GM12878 (cell line): ENCODE measurements around the gene CALHM1. TPM values are rescaled to one million over a fixed set of nuclear protein-coding genes. Genes with fewer than 3 reads are reported as not detected.

Source experiments
- BRCA1 ChIP-seq: IDR thresholded peaks from 2 replicates; pipeline ENCODE4 v1.6.1; 2011; ENCODE audit warnings: low read depth, low read length, improper control_type of control experiment
- CBX3 ChIP-seq: fragments of 200-600 bp; sonication (generic); IDR thresholded peaks from 2 replicates; pipeline ENCODE4 v1.6.1; 2016; ENCODE audit warnings: low read depth, borderline replicate concordance
- CTCF ChIP-seq, 3 experiments: IDR thresholded peaks in 2 of 3; conservative IDR thresholded peaks in 1 of 3; 2 replicates each; pipeline ENCODE4 v1.5.1; 2011; ENCODE audit warnings: low read depth in 3 of 3, low read length in 3 of 3, mild to moderate bottlenecking in 3 of 3, control low read depth in 2 of 3, moderate library complexity in 2 of 3, inconsistent platforms in 1 of 3, mixed read lengths in 1 of 3; ENCODE audit not compliant: control insufficient read depth in 2 of 3, insufficient read depth in 1 of 3; ENCODE audit errors: extremely low read depth in 1 of 3
- PAX8 ChIP-seq: fragments of 450-650 bp; IDR thresholded peaks from 2 replicates; pipeline ENCODE4 v1.6.1; 2017; ENCODE audit warnings: mild to moderate bottlenecking, moderate library complexity
- polyA plus RNA-seq, 11 experiments: library from polyadenylated mRNA; depleted of rRNA in 4 of 11; unstranded in 6 of 11; stranded (reverse) in 5 of 11; fragments of >200 nt; fragmentation: Nextera tagmentation in 4 of 11; fragmentation: Illumina TruSeq in 1 of 11; extraction: Ambion mirVana in 4 of 11; extraction: Trizol in 1 of 11; gene quantifications; 1 replicate in 1 of 11; 2 replicates in 10 of 11; pipeline versions ENCODE4 v1.2.1 to v1.2.3, GENCODE V29; 2011 to 2016; ENCODE audit warnings: inconsistent platforms in 2 of 11, missing spikeins in 2 of 11, low read depth in 1 of 11
- total RNA-seq, 4 experiments: library from RNA; depleted of rRNA in 3 of 4; stranded (reverse); fragments of >200 nt in 3 of 4; fragmentation: Illumina TruSeq in 1 of 4; extraction: Trizol in 1 of 4; gene quantifications; 2 replicates each; pipeline versions ENCODE4 v1.2.1 to v1.2.3, GENCODE V29; 2013 to 2021
- TF ChIP-seq, protein P1 (sequence below): IDR thresholded peaks from 2 replicates; pipeline ENCODE4 v1.6.1; 2011; ENCODE audit warnings: borderline replicate concordance, low read depth, mild to moderate bottlenecking, moderate library complexity, mixed read lengths, low read length; ENCODE audit not compliant: insufficient read depth; ENCODE audit errors: extremely low read length
- TF ChIP-seq, protein P2 (sequence below): fragments of 450-650 bp; formaldehyde crosslinking; IDR thresholded peaks from 2 replicates; pipeline ENCODE4 v1.4.0; 2022; ENCODE audit warnings: mild to moderate bottlenecking, moderate library complexity

The CALHM1 gene
- total and polyA plus RNA-seq, 10 of the 15 experiments (the other 5 are each of a cell fraction or from before 2014, with no cell fraction given): 0.05 to 1.7 (median 0.17) TPM

DNA sequence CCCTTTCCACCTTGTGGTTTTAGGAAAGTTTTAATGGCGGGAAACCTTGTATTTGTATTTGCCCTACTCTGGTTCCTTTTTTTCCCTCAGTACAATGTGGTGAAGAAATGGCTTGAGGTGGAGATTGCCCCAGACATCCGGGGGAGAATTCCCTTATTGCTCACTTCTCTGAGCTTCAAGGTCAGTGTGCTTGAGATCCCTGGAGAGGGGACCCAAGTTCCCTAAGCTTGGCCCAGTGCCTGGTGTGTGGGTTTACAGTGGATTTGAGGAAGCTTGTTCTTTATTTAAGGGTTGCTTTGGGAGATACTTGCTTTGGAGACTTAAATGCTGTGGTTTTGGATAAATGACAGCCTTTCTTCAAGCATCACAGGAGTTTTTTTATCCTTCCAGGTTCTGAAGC, 24.8 kb downstream of the CALHM1 start (continued):
- TF ChIP-seq CTCF (IDR thresholded peaks at IDR 0.05 in 2 of 3, conservative IDR thresholded peaks at IDR 0.05 in 1 of 3; ENCODE audit: control insufficient read depth in 2 of 3, extremely low read depth in 1 of 3, insufficient read depth in 1 of 3, low read depth in 3 of 3, low read length in 3 of 3) (no peak), PAX8 (no peak), BRCA1 (no peak), CBX3 (no peak)
- TF ChIP-seq, protein P1, sequence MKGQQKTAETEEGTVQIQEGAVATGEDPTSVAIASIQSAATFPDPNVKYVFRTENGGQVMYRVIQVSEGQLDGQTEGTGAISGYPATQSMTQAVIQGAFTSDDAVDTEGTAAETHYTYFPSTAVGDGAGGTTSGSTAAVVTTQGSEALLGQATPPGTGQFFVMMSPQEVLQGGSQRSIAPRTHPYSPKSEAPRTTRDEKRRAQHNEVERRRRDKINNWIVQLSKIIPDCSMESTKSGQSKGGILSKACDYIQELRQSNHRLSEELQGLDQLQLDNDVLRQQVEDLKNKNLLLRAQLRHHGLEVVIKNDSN: no peak
- TF ChIP-seq, protein P2, sequence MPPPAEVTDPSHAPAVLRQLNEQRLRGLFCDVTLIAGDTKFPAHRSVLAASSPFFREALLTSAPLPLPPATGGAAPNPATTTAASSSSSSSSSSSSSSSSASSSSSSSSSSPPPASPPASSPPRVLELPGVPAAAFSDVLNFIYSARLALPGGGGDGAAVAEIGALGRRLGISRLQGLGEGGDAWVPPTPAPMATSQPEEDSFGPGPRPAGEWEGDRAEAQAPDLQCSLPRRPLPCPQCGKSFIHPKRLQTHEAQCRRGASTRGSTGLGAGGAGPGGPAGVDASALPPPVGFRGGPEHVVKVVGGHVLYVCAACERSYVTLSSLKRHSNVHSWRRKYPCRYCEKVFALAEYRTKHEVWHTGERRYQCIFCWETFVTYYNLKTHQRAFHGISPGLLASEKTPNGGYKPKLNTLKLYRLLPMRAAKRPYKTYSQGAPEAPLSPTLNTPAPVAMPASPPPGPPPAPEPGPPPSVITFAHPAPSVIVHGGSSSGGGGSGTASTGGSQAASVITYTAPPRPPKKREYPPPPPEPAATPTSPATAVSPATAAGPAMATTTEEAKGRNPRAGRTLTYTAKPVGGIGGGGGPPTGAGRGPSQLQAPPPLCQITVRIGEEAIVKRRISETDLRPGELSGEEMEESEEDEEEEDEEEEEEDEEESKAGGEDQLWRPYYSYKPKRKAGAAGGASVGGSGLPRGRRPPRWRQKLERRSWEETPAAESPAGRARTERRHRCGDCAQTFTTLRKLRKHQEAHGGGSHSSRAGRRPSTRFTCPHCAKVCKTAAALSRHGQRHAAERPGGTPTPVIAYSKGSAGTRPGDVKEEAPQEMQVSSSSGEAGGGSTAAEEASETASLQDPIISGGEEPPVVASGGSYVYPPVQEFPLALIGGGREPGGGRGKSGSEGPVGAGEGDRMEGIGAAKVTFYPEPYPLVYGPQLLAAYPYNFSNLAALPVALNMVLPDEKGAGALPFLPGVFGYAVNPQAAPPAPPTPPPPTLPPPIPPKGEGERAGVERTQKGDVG (CRISPR knock-in tag): no peak
